GM12878 (cell line): ENCODE measurements around the gene CD86. TPM values are rescaled to one million over a fixed set of nuclear protein-coding genes. Genes with fewer than 3 reads are reported as not detected.

Source experiments
- ATAC-seq: fragments of 200-7000 bp; cut with Tn5 transposase; 3 replicates; pipeline ENCODE4 v1.9.1; 2020; ENCODE audit warnings: mild to moderate bottlenecking, moderate library complexity
- BruUV-seq: library from RNA; stranded (reverse); fragments of 400-500 nt; replicated peaks from 2 replicates; lab custom pipeline; 2021; lab: Mats Ljungman, UMichigan
- CTCF ChIA-PET: fragments of 300-600 bp; sonication (Branson Sonifier 250); formaldehyde crosslinking; extraction: SDS; loops from one replicate; lab custom pipeline; 2021; ENCODE audit warnings: inconsistent platforms; lab: Yijun Ruan, JAX
- POLR2A ChIA-PET: fragments of 350-600 bp; formaldehyde crosslinking; extraction: SDS; loops from one replicate; lab custom pipeline; 2021; ENCODE audit warnings: inconsistent platforms; lab: Charles Lee
- RAD21 ChIA-PET: fragments of 300-600 bp; sonication (Branson Sonifier 250); formaldehyde crosslinking; loops from one replicate; lab custom pipeline; 2023; ENCODE audit warnings: antibody characterized with exemption; ENCODE audit not compliant: unreplicated experiment; lab: Charles Lee
- SMC1A ChIA-PET: fragments of 300-600 bp; sonication (Branson Sonifier 250); formaldehyde crosslinking; loops from one replicate; lab custom pipeline; 2023; ENCODE audit not compliant: unreplicated experiment, uncharacterized antibody; lab: Charles Lee
- DNase-seq: peaks from one replicate; pipeline ENCODE4 v3.0.0-alpha.2; 2011; ENCODE audit warnings: low read depth, low spot score
- FAIRE-seq: peaks from 3 replicates; lab custom pipeline; 2011; peaks lifted over from hg19 to GRCh38; lab: Jason Lieb, UNC
- H2AFZ ChIP-seq: 2 replicates; pipeline ENCODE4 v1.6.0; 2011; ENCODE audit warnings: low read depth, low read length, control low read depth; ENCODE audit not compliant: control insufficient read depth
- H3K27ac ChIP-seq: 2 replicates; pipeline ENCODE4 v1.5.1; 2011; ENCODE audit warnings: control low read depth; ENCODE audit not compliant: control insufficient read depth, insufficient read depth
- H3K27me3 ChIP-seq, 2 experiments: replicated peaks in 1 of 2; 2 replicates each; pipeline versions ENCODE4 v1.6.0 to v1.6.1; 2011; ENCODE audit warnings: low read length in 1 of 2; ENCODE audit not compliant: control insufficient read depth in 2 of 2, insufficient read depth in 2 of 2
- H3K36me3 ChIP-seq, 2 experiments: 2 replicates each; pipeline ENCODE4 v1.5.1; 2011; ENCODE audit warnings: low read length in 1 of 2; ENCODE audit not compliant: control insufficient read depth in 2 of 2, insufficient read depth in 2 of 2
- H3K4me1 ChIP-seq: 2 replicates; pipeline ENCODE4 v1.6.1; 2011; ENCODE audit warnings: mild to moderate bottlenecking, low read length, moderate library complexity, mixed read lengths; ENCODE audit not compliant: control insufficient read depth, insufficient read depth
- H3K4me2 ChIP-seq: 2 replicates; pipeline ENCODE4 v1.6.0; 2011; ENCODE audit warnings: control low read depth; ENCODE audit not compliant: control insufficient read depth, insufficient read depth
- H3K4me3 ChIP-seq: fragments of 200-600 bp; sonication (generic); 2 replicates; pipeline ENCODE4 v1.5.1; 2016
- H3K79me2 ChIP-seq: 2 replicates; pipeline ENCODE4 v1.6.0; 2011; ENCODE audit warnings: low read length; ENCODE audit not compliant: control insufficient read depth, insufficient read depth
- H3K9ac ChIP-seq: 2 replicates; pipeline ENCODE4 v1.8.0; 2011; ENCODE audit warnings: low read length, control low read depth, mixed read lengths; ENCODE audit not compliant: control insufficient read depth, insufficient read depth
- H3K9me3 ChIP-seq: replicated peaks from 3 replicates; pipeline ENCODE4 v1.5.1; 2011; ENCODE audit warnings: mild to moderate bottlenecking, low read length; ENCODE audit not compliant: control insufficient read depth, insufficient read depth
- H4K20me1 ChIP-seq: 2 replicates; pipeline ENCODE4 v1.6.0; 2011; ENCODE audit not compliant: control insufficient read depth, insufficient read depth
- ATF2 ChIP-seq: IDR thresholded peaks from 2 replicates; pipeline ENCODE4 v1.6.1; 2012; ENCODE audit warnings: low read length, inconsistent platforms
- ATF7 ChIP-seq: fragments of 450-650 bp; IDR thresholded peaks from 2 replicates; pipeline ENCODE4 v1.6.1; 2016; ENCODE audit warnings: low read depth, mild to moderate bottlenecking
- BCL11A ChIP-seq: IDR thresholded peaks from 2 replicates; pipeline ENCODE4 v1.6.1; 2011; ENCODE audit warnings: low read depth, low read length
- EGR1 ChIP-seq, 2 experiments: IDR thresholded peaks; 1 replicate in 1 of 2; 2 replicates in 1 of 2; pipeline ENCODE4 v1.6.1; 2011 to 2012; ENCODE audit warnings: low read depth in 2 of 2, low read length in 2 of 2, borderline replicate concordance in 1 of 2, mild to moderate bottlenecking in 1 of 2, moderate library complexity in 1 of 2
- EP300 ChIP-seq, 2 experiments: fragments of 150-350 bp in 1 of 2; IDR thresholded peaks; 2 replicates each; pipeline ENCODE4 v1.6.1; 2011 to 2012; ENCODE audit warnings: low read depth in 2 of 2, low read length in 2 of 2, borderline replicate concordance in 1 of 2, improper control_type of control experiment in 1 of 2, inconsistent platforms in 1 of 2; ENCODE audit not compliant: control insufficient read depth in 1 of 2
- MEF2A ChIP-seq: IDR thresholded peaks from 2 replicates; pipeline ENCODE4 v1.6.1; 2011; ENCODE audit warnings: low read depth, mild to moderate bottlenecking, low read length, moderate library complexity; ENCODE audit not compliant: insufficient read depth
- MTA3 ChIP-seq: IDR thresholded peaks from 2 replicates; pipeline ENCODE4 v1.6.1; 2012; ENCODE audit warnings: low read length, inconsistent platforms, borderline replicate concordance
- PRDM15 ChIP-seq: fragments of 450-650 bp; formaldehyde crosslinking; IDR thresholded peaks from 2 replicates; pipeline ENCODE4 v1.4.0; 2020; ENCODE audit warnings: mild to moderate bottlenecking, moderate library complexity
- RELB ChIP-seq: fragments of 450-650 bp; IDR thresholded peaks from 2 replicates; pipeline ENCODE4 v1.6.1; 2017; ENCODE audit warnings: low read depth, mild to moderate bottlenecking, moderate library complexity
- SPI1 ChIP-seq: IDR thresholded peaks from 2 replicates; pipeline ENCODE4 v1.6.1; 2011; ENCODE audit warnings: low read depth, mild to moderate bottlenecking, low read length, moderate library complexity, borderline replicate concordance; ENCODE audit not compliant: insufficient read depth
- SREBF1 ChIP-seq: IDR thresholded peaks from 2 replicates; pipeline ENCODE4 v1.6.1; 2012; ENCODE audit warnings: mild to moderate bottlenecking, low read length
- SREBF2 ChIP-seq: IDR thresholded peaks from 2 replicates; pipeline ENCODE4 v1.6.1; 2012; ENCODE audit warnings: mild to moderate bottlenecking, low read length
- ZBTB33 ChIP-seq: fragments of 450-650 bp; IDR thresholded peaks from 2 replicates; pipeline ENCODE4 v1.6.1; 2017; ENCODE audit warnings: mild to moderate bottlenecking
- ZNF24 ChIP-seq: fragments of 450-650 bp; IDR thresholded peaks from 2 replicates; pipeline ENCODE4 v1.6.1; 2017; ENCODE audit warnings: antibody characterized with exemption, mild to moderate bottlenecking
- in situ Hi-C: fragments of 300-500 bp; cut with MboI; formaldehyde crosslinking; loops from 9 replicates; pipeline ENCODE4 v1.14.3; 2018; ENCODE audit warnings: mixed read lengths
- intact Hi-C: fragments of 100-400 bp; cut with micrococcal nuclease; formaldehyde crosslinking; loops from one replicate; pipeline ENCODE4 v1.14.2; 2022; ENCODE audit not compliant: unreplicated experiment
- polyA plus RNA-seq, 11 experiments: library from polyadenylated mRNA; depleted of rRNA in 4 of 11; unstranded in 6 of 11; stranded (reverse) in 5 of 11; fragments of >200 nt; fragmentation: Nextera tagmentation in 4 of 11; fragmentation: Illumina TruSeq in 1 of 11; extraction: Ambion mirVana in 4 of 11; extraction: Trizol in 1 of 11; gene quantifications; 1 replicate in 1 of 11; 2 replicates in 10 of 11; pipeline versions ENCODE4 v1.2.1 to v1.2.3, GENCODE V29; 2011 to 2016; ENCODE audit warnings: inconsistent platforms in 2 of 11, missing spikeins in 2 of 11, low read depth in 1 of 11
- total RNA-seq, 4 experiments: library from RNA; depleted of rRNA in 3 of 4; stranded (reverse); fragments of >200 nt in 3 of 4; fragmentation: Illumina TruSeq in 1 of 4; extraction: Trizol in 1 of 4; gene quantifications; 2 replicates each; pipeline versions ENCODE4 v1.2.1 to v1.2.3, GENCODE V29; 2013 to 2021

The CD86 gene
- total and polyA plus RNA-seq, 10 of the 15 experiments (the other 5 are each of a cell fraction or from before 2014, with no cell fraction given): 40.9 to 100 (median 55.5) TPM

GRCh38 chr3:122025296-122025695 is 29.9 kb upstream of the CD86 start:
- Histone ChIP-seq H3K79me2 (peaks cover 22% of the 10 kb centered on the region), H3K27me3 (no peaks in the 10 kb centered on the region), H3K4me1 (peaks cover 41% of the 10 kb centered on the region), H3K9me3 (peaks cover 8% of the 10 kb centered on the region; the same call in 2 of the 3 replicates), H2AFZ (no peak overlapping the region), H3K4me2 (peak overlapping the region; percentile 9), H3K9ac (no peak overlapping the region), H4K20me1 (no peaks in the 10 kb centered on the region), H3K4me3 (peak overlapping the region; percentile 50), H3K36me3 (0 out of 4 replicates have a peak, but pooled peaks cover 0 to 2% of the 10 kb centered on the region in 2 experiments), H3K27ac (peak overlapping the region; percentile 38; the same call in 1 of the 2 replicates)
- in situ Hi-C loops: no loop called here
- ChIA-PET CTCF (interaction anchor here (0.6 to 3.1 kb wide), 27 partner anchors 9 to 274 kb away, joined by 3 to 16 read pairs (median 5); partner anchors contain the start of gene CD86), RAD21 (interaction anchor here (0.7 to 9.8 kb wide), 30 partner anchors 9 to 282 kb away, joined by 3 to 180 read pairs (median 6); partner anchors contain the start of gene CD86), SMC1A (interaction anchor here (0.6 to 9.3 kb wide), 26 partner anchors 8 to 274 kb away, joined by 3 to 454 read pairs (median 5); partner anchors contain the start of gene CD86), POLR2A (interaction anchor here (0.5 to 8.9 kb wide), 14 partner anchors 9 to 478 kb away, joined by 3 to 120 read pairs (median 6); no protein-coding TSS in a partner anchor)
- FAIRE-seq (peak; percentile 93), DNase-seq (peak; percentile 92), ATAC-seq (peak; percentile 89)
- intact Hi-C loops: loop anchor here (2.0 kb wide), 1 partner anchor 30 kb away; the partner anchor contains the start of gene CD86
- BruUV-seq: no TSS peak
- TF ChIP-seq SPI1 (no peak), EP300 (IDR thresholded peaks at IDR 0.05; ENCODE audit: borderline replicate concordance in 1 of 2, control insufficient read depth in 1 of 2, low read depth in 2 of 2, low read length in 2 of 2) (peak in 1 of 2 experiments; percentile 54; a peak in 1 of 4 replicates), SREBF1 (no peak), MTA3 (no peak), MEF2A (peak; percentile 91), ZNF24 (peak; percentile 98), SREBF2 (no peak), BCL11A (peak; percentile 23; the same call in 1 of the 2 replicates), EGR1 (IDR thresholded peaks at IDR 0.05; ENCODE audit: borderline replicate concordance in 1 of 2, low read depth in 2 of 2, low read length in 2 of 2) (no peak), ZBTB33 (no peak), PRDM15 (CRISPR knock-in tag) (no peak), ATF2 (peak; percentile 79), RELB (peak; percentile 61), ATF7 (peak; percentile 81)
